Measurements from ENCODE around the gene ASPG.

DNA sequence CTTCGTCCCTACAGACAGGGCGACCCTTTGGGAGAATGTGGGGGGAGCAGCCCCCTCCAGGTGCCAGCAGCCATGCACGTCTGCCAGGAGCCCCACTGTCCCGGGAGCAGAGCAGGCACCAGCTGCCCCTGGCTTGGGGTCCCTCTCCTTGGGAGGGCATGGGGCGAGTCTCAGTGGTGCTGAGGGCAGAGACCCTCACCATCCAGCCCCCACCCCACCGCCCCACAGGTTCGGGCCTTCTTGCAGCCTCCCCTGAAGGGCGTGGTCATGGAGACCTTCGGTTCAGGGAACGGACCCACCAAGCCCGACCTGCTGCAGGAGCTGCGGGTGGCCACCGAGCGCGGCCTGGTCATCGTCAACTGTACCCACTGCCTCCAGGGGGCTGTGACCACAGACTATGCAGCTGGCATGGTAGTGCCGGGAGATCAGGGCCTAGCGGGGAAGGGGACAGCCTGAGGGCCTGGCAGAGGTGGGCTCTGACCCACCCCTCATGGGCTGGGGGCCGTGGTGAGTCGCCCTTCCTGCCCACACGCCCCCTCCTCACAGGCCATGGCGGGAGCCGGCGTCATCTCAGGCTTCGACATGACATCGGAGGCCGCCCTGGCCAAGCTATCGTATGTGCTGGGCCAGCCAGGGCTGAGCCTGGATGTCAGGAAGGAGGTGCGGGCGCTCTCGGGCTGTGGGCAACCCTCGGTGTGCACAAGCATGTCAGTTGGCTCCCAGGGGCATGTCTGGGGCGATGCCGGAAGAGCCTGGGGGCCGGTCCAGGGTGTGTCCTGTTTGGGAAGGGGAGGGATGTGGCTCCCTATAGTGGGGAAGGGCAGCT, 18.8 kb downstream of the ASPG start:
- no peak for TF ChIP-seq NR3C1 (CRISPR knock-in tag; conservative IDR thresholded peaks at IDR 0.05; ENCODE audit: low read depth)
- TF ChIP-seq, protein P1, sequence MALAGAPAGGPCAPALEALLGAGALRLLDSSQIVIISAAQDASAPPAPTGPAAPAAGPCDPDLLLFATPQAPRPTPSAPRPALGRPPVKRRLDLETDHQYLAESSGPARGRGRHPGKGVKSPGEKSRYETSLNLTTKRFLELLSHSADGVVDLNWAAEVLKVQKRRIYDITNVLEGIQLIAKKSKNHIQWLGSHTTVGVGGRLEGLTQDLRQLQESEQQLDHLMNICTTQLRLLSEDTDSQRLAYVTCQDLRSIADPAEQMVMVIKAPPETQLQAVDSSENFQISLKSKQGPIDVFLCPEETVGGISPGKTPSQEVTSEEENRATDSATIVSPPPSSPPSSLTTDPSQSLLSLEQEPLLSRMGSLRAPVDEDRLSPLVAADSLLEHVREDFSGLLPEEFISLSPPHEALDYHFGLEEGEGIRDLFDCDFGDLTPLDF (CRISPR knock-in tag; IDR thresholded peaks at IDR 0.05), result no peak
- no peak for TF ChIP-seq TP53 (CRISPR knock-in tag; IDR thresholded peaks at IDR 0.05)
- TF ChIP-seq, protein P2, sequence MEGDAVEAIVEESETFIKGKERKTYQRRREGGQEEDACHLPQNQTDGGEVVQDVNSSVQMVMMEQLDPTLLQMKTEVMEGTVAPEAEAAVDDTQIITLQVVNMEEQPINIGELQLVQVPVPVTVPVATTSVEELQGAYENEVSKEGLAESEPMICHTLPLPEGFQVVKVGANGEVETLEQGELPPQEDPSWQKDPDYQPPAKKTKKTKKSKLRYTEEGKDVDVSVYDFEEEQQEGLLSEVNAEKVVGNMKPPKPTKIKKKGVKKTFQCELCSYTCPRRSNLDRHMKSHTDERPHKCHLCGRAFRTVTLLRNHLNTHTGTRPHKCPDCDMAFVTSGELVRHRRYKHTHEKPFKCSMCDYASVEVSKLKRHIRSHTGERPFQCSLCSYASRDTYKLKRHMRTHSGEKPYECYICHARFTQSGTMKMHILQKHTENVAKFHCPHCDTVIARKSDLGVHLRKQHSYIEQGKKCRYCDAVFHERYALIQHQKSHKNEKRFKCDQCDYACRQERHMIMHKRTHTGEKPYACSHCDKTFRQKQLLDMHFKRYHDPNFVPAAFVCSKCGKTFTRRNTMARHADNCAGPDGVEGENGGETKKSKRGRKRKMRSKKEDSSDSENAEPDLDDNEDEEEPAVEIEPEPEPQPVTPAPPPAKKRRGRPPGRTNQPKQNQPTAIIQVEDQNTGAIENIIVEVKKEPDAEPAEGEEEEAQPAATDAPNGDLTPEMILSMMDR (IDR thresholded peaks at IDR 0.05), result no peak
- TF ChIP-seq, protein P3, sequence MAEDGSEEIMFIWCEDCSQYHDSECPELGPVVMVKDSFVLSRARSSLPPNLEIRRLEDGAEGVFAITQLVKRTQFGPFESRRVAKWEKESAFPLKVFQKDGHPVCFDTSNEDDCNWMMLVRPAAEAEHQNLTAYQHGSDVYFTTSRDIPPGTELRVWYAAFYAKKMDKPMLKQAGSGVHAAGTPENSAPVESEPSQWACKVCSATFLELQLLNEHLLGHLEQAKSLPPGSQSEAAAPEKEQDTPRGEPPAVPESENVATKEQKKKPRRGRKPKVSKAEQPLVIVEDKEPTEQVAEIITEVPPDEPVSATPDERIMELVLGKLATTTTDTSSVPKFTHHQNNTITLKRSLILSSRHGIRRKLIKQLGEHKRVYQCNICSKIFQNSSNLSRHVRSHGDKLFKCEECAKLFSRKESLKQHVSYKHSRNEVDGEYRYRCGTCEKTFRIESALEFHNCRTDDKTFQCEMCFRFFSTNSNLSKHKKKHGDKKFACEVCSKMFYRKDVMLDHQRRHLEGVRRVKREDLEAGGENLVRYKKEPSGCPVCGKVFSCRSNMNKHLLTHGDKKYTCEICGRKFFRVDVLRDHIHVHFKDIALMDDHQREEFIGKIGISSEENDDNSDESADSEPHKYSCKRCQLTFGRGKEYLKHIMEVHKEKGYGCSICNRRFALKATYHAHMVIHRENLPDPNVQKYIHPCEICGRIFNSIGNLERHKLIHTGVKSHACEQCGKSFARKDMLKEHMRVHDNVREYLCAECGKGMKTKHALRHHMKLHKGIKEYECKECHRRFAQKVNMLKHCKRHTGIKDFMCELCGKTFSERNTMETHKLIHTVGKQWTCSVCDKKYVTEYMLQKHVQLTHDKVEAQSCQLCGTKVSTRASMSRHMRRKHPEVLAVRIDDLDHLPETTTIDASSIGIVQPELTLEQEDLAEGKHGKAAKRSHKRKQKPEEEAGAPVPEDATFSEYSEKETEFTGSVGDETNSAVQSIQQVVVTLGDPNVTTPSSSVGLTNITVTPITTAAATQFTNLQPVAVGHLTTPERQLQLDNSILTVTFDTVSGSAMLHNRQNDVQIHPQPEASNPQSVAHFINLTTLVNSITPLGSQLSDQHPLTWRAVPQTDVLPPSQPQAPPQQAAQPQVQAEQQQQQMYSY (CRISPR knock-in tag; IDR thresholded peaks at IDR 0.05), result no peak
- TF ChIP-seq, protein P4, sequence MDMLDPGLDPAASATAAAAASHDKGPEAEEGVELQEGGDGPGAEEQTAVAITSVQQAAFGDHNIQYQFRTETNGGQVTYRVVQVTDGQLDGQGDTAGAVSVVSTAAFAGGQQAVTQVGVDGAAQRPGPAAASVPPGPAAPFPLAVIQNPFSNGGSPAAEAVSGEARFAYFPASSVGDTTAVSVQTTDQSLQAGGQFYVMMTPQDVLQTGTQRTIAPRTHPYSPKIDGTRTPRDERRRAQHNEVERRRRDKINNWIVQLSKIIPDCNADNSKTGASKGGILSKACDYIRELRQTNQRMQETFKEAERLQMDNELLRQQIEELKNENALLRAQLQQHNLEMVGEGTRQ (CRISPR knock-in tag; IDR thresholded peaks at IDR 0.05), result no peak
- no peak for TF ChIP-seq TEAD4 (CRISPR knock-in tag; IDR thresholded peaks at IDR 0.05)
- TF ChIP-seq MYBL2 (CRISPR knock-in tag; IDR thresholded peaks at IDR 0.05), result no peak
- TF ChIP-seq, protein P5, sequence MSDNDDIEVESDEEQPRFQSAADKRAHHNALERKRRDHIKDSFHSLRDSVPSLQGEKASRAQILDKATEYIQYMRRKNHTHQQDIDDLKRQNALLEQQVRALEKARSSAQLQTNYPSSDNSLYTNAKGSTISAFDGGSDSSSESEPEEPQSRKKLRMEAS (CRISPR knock-in tag; IDR thresholded peaks at IDR 0.05), result no peak
- no peak for TF ChIP-seq ZNF121 (CRISPR knock-in tag; IDR thresholded peaks at IDR 0.05)
- TF ChIP-seq SP1 (CRISPR knock-in tag; conservative IDR thresholded peaks at IDR 0.05), result no peak
- TF ChIP-seq CREM (CRISPR knock-in tag; IDR thresholded peaks at IDR 0.05), result no peak
